Endodermal cell (in vitro differentiated cells): ENCODE data around the gene NFKBIE. TPM values are rescaled to one million over a fixed set of nuclear protein-coding genes. Genes with fewer than 3 reads are reported as not detected.

ENCODE experiments used
- DNase-seq: peaks from one replicate; pipeline ENCODE4 v3.0.0-alpha.2; 2017
- H3K27ac ChIP-seq: 2 replicates; pipeline ENCODE4 v1.5.1; 2013; ENCODE audit warnings: mild to moderate bottlenecking, low read depth, low read length, moderate library complexity
- H3K27me3 ChIP-seq: 2 replicates; pipeline ENCODE4 v1.6.1; 2013; ENCODE audit warnings: mild to moderate bottlenecking, low read length, moderate library complexity; ENCODE audit not compliant: insufficient read depth, control insufficient read depth, poor library complexity, severe bottlenecking
- H3K36me3 ChIP-seq: 2 replicates; pipeline ENCODE4 v1.7.0; 2013; ENCODE audit warnings: mild to moderate bottlenecking, low read length, moderate library complexity; ENCODE audit not compliant: control insufficient read depth, insufficient read depth
- H3K4me1 ChIP-seq: one replicate; pipeline ENCODE4 v1.7.0; 2013; ENCODE audit warnings: low read length; ENCODE audit not compliant: control insufficient read depth, insufficient read depth
- H3K4me3 ChIP-seq: 2 replicates; pipeline ENCODE4 v1.5.1; 2013; ENCODE audit warnings: mild to moderate bottlenecking, low read length, moderate library complexity
- H3K9ac ChIP-seq: 2 replicates; pipeline ENCODE4 v1.6.1; 2013; ENCODE audit warnings: mild to moderate bottlenecking, low read length, moderate library complexity; ENCODE audit not compliant: poor library complexity, severe bottlenecking; ENCODE audit errors: extremely low read depth
- H3K9me3 ChIP-seq: 2 replicates; pipeline ENCODE4 v1.6.1; 2013; ENCODE audit warnings: mild to moderate bottlenecking, low read length, moderate library complexity; ENCODE audit not compliant: control insufficient read depth
- H3K27ac Mint-ChIP-seq: 2 replicates; pipeline ENCODE4 v1.8.0; 2020; ENCODE audit warnings: mixed read lengths
- H3K27me3 Mint-ChIP-seq: 2 replicates; pipeline ENCODE4 v1.8.0; 2021; ENCODE audit warnings: mild to moderate bottlenecking, mixed read lengths; ENCODE audit not compliant: insufficient read depth
- H3K36me3 Mint-ChIP-seq: 2 replicates; pipeline ENCODE4 v1.8.0; 2020; ENCODE audit warnings: low read depth, mixed read lengths
- H3K4me1 Mint-ChIP-seq: 2 replicates; pipeline ENCODE4 v1.8.0; 2020; ENCODE audit warnings: mixed read lengths
- H3K4me3 Mint-ChIP-seq: 2 replicates; pipeline ENCODE4 v1.8.0; 2020; ENCODE audit warnings: mild to moderate bottlenecking, moderate library complexity, mixed read lengths
- H3K9me3 Mint-ChIP-seq: 2 replicates; pipeline ENCODE4 v1.8.0; 2020; ENCODE audit warnings: mild to moderate bottlenecking, mixed read lengths
- WGBS, 2 experiments: methylation state at CpG; one replicate each; pipeline versions ENCODE4 v1.1.5 to v1.1.7; 2013; ENCODE audit warnings: missing lambda C conversion rate in 2 of 2, mixed read lengths in 1 of 2; ENCODE audit not compliant: insufficient coverage in 1 of 2, insufficient read length in 1 of 2; 5-methylcytosine and 5-hydroxymethylcytosine counted together
- total RNA-seq, 2 donors: library from RNA; stranded (reverse); fragmentation: NEBNext Ultra II Directional in 1 of 2; extraction: Animal tissue kit (Norgen Biotek cat#: 25700) in 1 of 2; gene quantifications; 2 replicates in 1 of 2; 3 replicates in 1 of 2; pipeline ENCODE4 v1.2.1, GENCODE V29; 2021
- TF ChIP-seq, protein P1 (sequence below): fragments of 200-600 bp; sonication (generic); conservative IDR thresholded peaks from 2 replicates; pipeline ENCODE4 v1.5.0; 2021; ENCODE audit warnings: antibody characterized with exemption, mild to moderate bottlenecking

Gene NFKBIE
- total RNA-seq, 2 donors from 2014 or later: 8.3 to 11.0 TPM

GRCh38 chr6:44272999-44273566 lies 7.7 kb upstream of the NFKBIE start:
- TF ChIP-seq, protein P1, sequence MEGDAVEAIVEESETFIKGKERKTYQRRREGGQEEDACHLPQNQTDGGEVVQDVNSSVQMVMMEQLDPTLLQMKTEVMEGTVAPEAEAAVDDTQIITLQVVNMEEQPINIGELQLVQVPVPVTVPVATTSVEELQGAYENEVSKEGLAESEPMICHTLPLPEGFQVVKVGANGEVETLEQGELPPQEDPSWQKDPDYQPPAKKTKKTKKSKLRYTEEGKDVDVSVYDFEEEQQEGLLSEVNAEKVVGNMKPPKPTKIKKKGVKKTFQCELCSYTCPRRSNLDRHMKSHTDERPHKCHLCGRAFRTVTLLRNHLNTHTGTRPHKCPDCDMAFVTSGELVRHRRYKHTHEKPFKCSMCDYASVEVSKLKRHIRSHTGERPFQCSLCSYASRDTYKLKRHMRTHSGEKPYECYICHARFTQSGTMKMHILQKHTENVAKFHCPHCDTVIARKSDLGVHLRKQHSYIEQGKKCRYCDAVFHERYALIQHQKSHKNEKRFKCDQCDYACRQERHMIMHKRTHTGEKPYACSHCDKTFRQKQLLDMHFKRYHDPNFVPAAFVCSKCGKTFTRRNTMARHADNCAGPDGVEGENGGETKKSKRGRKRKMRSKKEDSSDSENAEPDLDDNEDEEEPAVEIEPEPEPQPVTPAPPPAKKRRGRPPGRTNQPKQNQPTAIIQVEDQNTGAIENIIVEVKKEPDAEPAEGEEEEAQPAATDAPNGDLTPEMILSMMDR: no peak
- Histone ChIP-seq H3K9me3 (no peaks in the 10 kb centered on the region), H3K4me1 (no peaks in the 10 kb centered on the region), H3K9ac (no peak overlapping the region), H3K27me3 (peaks cover 89% of the 10 kb centered on the region), H3K27ac (no peak overlapping the region), H3K4me3 (no peak overlapping the region), H3K36me3 (no peaks in the 10 kb centered on the region)
- Mint-ChIP-seq H3K36me3 (peaks cover 2% of the 10 kb centered on the region), H3K27ac (no peak overlapping the region), H3K27me3 (peaks cover 85% of the 10 kb centered on the region), H3K4me1 (peaks cover 3% of the 10 kb centered on the region), H3K9me3 (no peaks in the 10 kb centered on the region), H3K4me3 (no peak overlapping the region)
- 90 to 94% methylated on average over 20 to 23 of the region's 23 CpGs for WGBS, 2 experiments
- DNase-seq: no peak

GRCh38 chr6:44272529-44272928 lies 7.2 kb upstream of the NFKBIE start:
- Mint-ChIP-seq H3K4me3 (no peak overlapping the region), H3K4me1 (peaks cover 3% of the 10 kb centered on the region)
- TF ChIP-seq, protein P1: no peak

DNA sequence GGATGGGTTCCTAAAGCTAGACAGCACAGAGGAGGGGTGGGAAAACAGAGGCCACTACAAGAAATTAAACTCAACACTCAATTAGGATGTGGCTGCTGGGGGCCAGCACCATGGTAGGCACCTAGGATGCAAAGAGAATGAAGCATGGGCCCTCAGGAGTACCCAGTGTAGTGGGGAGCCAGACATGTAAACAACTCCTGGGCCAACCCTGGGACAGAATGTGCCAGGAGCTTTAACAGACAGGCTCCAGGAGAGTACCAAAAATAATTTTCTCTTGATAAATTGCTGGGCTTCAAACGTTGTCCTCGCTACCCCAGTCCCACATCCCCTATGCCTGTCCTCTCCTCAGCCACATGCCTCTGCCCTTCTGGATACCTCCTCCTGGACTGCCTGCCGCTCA lies 6.6 kb upstream of the NFKBIE start:
- Histone ChIP-seq H3K27me3 (peaks cover 78% of the 10 kb centered on the region), H3K36me3 (no peaks in the 10 kb centered on the region), H3K4me1 (no peaks in the 10 kb centered on the region), H3K4me3 (no peak overlapping the region), H3K9ac (no peak overlapping the region), H3K9me3 (no peaks in the 10 kb centered on the region), H3K27ac (no peak overlapping the region)
- Mint-ChIP-seq H3K36me3 (peaks cover 2% of the 10 kb centered on the region), H3K4me1 (peaks cover 3% of the 10 kb centered on the region), H3K9me3 (no peaks in the 10 kb centered on the region), H3K4me3 (no peak overlapping the region), H3K27me3 (peaks cover 85% of the 10 kb centered on the region), H3K27ac (no peak overlapping the region)
- TF ChIP-seq, protein P1: no peak
- no peak for DNase-seq
- WGBS, 2 experiments: 81 to 90% methylated on average over 2 to 3 of the region's 3 CpGs

More at GRCh38 chr6:44272529-44272928, 7.2 kb upstream of the NFKBIE start:
- WGBS, 2 experiments: 86 to 94% methylated on average over 3 of the region's 3 CpGs
- DNase-seq: no peak
- Histone ChIP-seq H3K9me3 (no peaks in the 10 kb centered on the region), H3K27me3 (peaks cover 84% of the 10 kb centered on the region), H3K36me3 (no peaks in the 10 kb centered on the region), H3K4me1 (no peaks in the 10 kb centered on the region), H3K27ac (no peak overlapping the region), H3K4me3 (no peak overlapping the region), H3K9ac (no peak overlapping the region)
- peaks cover 85% of the 10 kb centered on the region for H3K27me3 Mint-ChIP-seq
- no peak overlapping the region for H3K27ac Mint-ChIP-seq
- H3K36me3 Mint-ChIP-seq: peaks cover 2% of the 10 kb centered on the region
- H3K9me3 Mint-ChIP-seq: no peaks in the 10 kb centered on the region
